Stimulated activated CD4-positive, alpha-beta T cell treated with anti-CD3 and anti-CD28 coated beads, TNF-alpha, amount 100 ng/mL, for 48 hours (primary cell): Measurements from ENCODE around the gene PKP3.
"Not testable (repeated sequence)": the region's sequence is repeated elsewhere in the genome, so short reads cannot be mapped to it uniquely, and the experiment has no call there.

Source experiments
- DNase-seq, 3 donors: peaks; one replicate each; pipeline ENCODE4 v3.0.0-alpha.2; 2020; ENCODE audit warnings: low read depth in 3 of 3

Gene PKP3

GRCh38 chr11:394034-394857, at the start of gene PKP3:
TSS of gene PKP3 (plus strand) at chr11:394209. CDS start at chr11:394293, 84 bp downstream.
- DNase-seq: no peak

- DNase-seq: no peak
These were observed 49.0 kb upstream of the PKP3 start for GRCh38 chr11:344836-345578.

DNA sequence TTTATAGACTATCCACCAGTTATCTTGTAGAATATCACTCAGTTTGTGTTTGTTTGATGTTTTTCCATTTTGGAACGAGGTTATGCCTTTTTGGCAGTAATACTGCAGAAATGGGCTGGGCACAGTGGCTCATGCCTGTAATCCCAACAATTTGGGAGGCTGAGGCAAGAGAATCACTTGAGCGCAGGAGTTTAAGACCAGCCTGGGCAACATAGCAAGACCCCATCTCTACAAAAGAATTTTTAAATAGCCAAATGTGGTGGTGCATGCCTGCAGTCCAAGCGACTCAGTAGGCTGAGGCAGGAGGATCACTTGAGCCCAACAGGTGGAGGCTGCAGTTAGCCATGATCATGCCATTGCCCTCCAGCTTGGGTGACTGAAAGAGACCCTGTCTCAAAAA, 47.5 kb upstream of the PKP3 start:
- no peak for DNase-seq

GRCh38 chr11:349270-349954, 44.6 kb upstream of the PKP3 start:
- not testable (repeated sequence) for DNase-seq

- DNase-seq: not testable (repeated sequence)
These were observed 43.8 kb upstream of the PKP3 start for GRCh38 chr11:350033-350722.

- no peak for DNase-seq
These were observed 43.2 kb upstream of the PKP3 start for GRCh38 chr11:350723-351255.

- DNase-seq: no peak
These were observed 42.6 kb upstream of the PKP3 start for GRCh38 chr11:351411-351810.

GRCh38 chr11:352456-353031, 41.5 kb upstream of the PKP3 start:
- DNase-seq: no peak

DNA sequence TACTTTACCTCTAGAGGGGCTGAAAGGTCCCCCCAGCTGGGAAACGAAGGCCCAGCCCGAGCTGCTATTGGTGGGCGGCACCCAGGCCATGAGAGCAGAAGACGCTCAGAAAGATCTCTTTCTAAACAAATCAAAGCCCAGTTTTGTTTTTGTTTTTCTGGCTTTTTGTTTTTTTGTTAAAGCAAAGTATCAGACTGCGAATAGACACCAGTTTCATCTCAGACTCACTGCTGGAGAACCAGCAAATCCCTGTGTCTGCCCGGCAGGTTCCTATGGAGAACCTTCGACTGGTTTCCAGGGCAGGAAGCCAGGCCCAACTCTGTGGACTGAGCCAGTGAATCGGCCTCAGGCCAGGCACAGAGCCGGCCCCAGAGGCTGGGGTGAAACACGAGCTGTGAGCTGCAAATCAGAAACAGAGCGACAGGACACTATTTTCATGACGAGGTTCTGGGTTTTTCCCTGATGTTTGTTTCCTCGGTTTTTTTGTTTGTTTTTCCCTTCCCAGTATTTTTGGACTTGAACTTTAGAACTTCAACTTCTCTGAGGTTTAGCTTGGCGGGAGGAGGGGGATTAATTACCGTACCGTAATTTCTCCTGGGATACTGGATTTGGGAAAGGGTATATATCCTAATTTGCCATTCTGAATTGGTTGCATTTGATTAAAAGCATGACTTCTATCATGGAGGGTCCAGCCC, 40.7 kb upstream of the PKP3 start:
- no peak for DNase-seq

DNA sequence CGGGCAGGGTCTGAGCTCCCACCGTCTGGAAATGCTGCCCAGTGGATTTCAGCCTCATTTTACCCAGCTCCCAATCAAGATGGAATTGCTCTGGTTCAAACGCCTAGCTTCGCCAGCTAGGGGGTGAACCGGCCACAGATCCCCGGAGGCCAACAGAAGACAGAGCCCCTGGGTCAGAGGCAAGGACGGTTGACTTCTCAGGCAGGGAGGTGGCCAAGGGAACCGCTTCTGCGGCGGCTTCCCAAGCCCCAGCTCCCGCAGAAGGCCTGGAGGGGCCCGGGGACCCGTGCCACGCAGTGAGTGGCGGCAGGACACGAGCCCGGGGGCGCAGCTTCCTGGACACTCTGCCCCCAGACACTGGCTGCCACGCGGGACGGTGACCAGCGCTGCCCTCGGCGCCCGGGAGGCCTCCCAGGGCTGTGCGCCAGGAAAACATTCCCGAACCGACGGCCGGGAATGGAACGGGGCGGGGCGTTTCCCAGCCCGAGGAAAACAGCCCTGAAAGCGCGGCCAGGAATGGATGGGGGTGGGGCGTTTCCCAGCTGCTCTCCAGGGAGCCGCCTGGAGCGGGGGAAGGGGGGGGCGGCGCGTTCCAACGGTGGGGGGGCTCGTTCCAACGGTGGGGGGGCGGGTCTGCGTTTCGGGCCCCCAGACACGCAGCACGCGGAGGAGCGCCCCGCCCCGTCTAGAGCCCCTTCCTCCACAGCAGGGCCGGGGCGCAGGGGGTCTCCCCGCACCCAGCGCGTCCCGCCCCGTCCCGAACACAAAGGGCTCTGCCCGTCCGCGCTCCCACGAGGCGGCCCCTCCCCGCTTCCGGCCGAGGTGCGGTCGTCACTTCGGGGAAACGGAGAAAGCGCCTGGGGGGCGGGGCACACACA, 38.2 kb upstream of the PKP3 start:
- DNase-seq: peak; percentile 75 to 85 (median 85)

GRCh38 chr11:356610-357009, 37.4 kb upstream of the PKP3 start:
- DNase-seq: no peak

DNA sequence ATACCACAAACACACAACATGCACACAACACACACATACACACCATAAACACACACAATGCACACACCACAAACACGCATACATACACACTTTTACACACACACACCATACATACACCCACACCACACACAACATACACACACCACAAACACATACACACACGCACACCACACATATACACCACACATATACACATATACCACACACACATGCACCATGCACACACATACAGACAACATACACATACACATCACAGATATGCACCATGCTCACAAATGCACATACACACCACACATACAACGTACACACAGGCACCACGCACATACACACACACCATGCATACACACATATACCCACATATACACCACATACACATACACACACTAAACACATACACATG, 36.4 kb upstream of the PKP3 start:
- no peak for DNase-seq

GRCh38 chr11:358129-358800, 35.7 kb upstream of the PKP3 start:
- DNase-seq: no peak

DNA sequence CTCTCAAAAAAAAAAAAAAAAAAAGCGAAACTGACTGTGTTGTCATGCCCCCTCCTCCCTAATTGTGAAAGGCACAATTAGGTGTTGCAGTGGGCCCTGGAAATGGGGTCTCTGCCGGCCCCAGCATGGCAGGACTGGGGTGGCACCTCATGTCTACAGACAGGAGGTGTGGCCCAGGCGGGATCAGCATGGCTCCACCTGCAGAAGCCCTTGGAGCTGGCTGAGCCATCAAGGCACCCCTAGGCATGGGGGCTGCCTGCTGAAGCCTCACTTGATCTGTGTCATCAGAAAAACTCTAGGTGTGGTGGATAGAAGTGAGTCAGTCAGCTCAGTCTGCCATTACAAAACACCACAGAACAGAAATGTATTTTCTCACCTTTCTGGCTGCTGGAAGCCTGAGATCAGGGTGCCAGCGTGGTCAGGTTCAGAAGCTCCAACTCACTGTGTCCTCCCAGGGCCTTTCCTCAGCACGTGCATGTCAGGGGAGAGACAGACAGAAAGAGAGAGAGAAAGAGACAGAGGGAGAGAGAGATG, 34.8 kb upstream of the PKP3 start:
- peak in 1 of 3 donors; percentile 33 for DNase-seq

- DNase-seq: no peak
These were observed 33.4 kb upstream of the PKP3 start for GRCh38 chr11:360326-361280.

GRCh38 chr11:362642-363442, 31.2 kb upstream of the PKP3 start:
- DNase-seq: no peak

DNA sequence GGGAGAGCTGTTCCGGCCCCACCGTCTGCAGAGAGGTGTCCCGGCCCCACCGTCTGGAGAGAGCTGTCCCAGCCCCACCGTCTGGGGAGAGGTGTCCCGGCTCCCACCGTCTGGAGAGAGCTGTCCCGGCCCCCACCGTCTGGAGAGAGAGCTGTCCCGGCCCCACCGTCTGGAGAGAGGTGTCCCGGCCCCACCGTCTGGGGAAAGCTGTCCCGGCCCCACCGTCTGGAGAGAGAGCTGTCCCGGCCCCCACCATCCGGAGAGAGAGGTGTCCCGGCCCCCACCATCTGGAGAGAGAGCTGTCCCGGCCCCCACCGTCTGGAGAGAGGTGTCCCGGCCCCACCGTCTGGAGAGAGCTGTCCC, 30.6 kb upstream of the PKP3 start:
- not testable (repeated sequence) for DNase-seq
